Ishikawa (cell line): ENCODE results near the gene GRAP.

ENCODE experiments used
- CEBPB ChIP-seq: IDR thresholded peaks from 2 replicates; pipeline ENCODE4 v1.6.1; 2012
- CREB1 ChIP-seq: IDR thresholded peaks from 2 replicates; pipeline ENCODE4 v1.6.1; 2012; ENCODE audit warnings: low read depth
- EGR1 ChIP-seq: IDR thresholded peaks from 2 replicates; pipeline ENCODE4 v1.6.1; 2012
- EP300 ChIP-seq: IDR thresholded peaks from 2 replicates; pipeline ENCODE4 v1.6.1; 2012; ENCODE audit warnings: borderline replicate concordance
- FOXM1 ChIP-seq: IDR thresholded peaks from 2 replicates; pipeline ENCODE4 v1.6.1; 2012; ENCODE audit warnings: low read depth, borderline replicate concordance
- MAX ChIP-seq: IDR thresholded peaks from 2 replicates; pipeline ENCODE4 v1.6.1; 2012
- NFIC ChIP-seq: IDR thresholded peaks from 2 replicates; pipeline ENCODE4 v1.6.1; 2012
- RAD21 ChIP-seq: IDR thresholded peaks from 2 replicates; pipeline ENCODE4 v1.6.1; 2012; ENCODE audit warnings: low read depth
- REST ChIP-seq: IDR thresholded peaks from 2 replicates; pipeline ENCODE4 v1.6.1; 2012; ENCODE audit warnings: low read depth, mild to moderate bottlenecking
- TAF1 ChIP-seq: IDR thresholded peaks from 2 replicates; pipeline ENCODE4 v1.6.1; 2012; ENCODE audit warnings: low read depth, mild to moderate bottlenecking
- TCF12 ChIP-seq: IDR thresholded peaks from 2 replicates; pipeline ENCODE4 v1.6.1; 2012; ENCODE audit warnings: low read depth
- TEAD4 ChIP-seq: IDR thresholded peaks from 2 replicates; pipeline ENCODE4 v1.6.1; 2012
- USF1 ChIP-seq: IDR thresholded peaks from 2 replicates; pipeline ENCODE4 v1.6.1; 2012
- YY1 ChIP-seq: IDR thresholded peaks from 2 replicates; pipeline ENCODE4 v1.6.1; 2012; ENCODE audit warnings: low read depth
- ZBTB7A ChIP-seq: IDR thresholded peaks from 2 replicates; pipeline ENCODE4 v1.6.1; 2012; ENCODE audit warnings: low read depth

The GRAP gene

DNA sequence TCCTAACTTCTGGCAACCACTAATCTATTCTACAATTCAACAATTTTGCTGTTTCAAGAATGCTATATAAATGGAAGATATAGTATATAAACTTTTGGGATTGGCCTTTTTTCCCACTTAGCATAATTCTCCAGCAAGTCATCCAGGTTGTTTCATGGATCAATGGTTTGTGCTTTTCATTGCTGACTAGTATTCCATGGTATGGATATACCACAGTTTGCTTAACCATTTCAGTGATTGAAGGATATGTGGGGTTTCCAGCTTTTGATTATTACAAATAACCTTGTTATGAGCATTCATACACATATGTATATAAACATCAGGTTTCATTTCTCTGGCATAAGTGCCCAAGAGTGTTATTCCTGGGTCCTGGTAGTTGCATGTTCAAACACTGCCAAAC is 40.1 kb downstream of the GRAP start:
- TF ChIP-seq USF1 (no peak), EGR1 (no peak), ZBTB7A (no peak), TAF1 (no peak), TEAD4 (no peak), REST (no peak), CREB1 (no peak), FOXM1 (no peak), EP300 (no peak)

DNA sequence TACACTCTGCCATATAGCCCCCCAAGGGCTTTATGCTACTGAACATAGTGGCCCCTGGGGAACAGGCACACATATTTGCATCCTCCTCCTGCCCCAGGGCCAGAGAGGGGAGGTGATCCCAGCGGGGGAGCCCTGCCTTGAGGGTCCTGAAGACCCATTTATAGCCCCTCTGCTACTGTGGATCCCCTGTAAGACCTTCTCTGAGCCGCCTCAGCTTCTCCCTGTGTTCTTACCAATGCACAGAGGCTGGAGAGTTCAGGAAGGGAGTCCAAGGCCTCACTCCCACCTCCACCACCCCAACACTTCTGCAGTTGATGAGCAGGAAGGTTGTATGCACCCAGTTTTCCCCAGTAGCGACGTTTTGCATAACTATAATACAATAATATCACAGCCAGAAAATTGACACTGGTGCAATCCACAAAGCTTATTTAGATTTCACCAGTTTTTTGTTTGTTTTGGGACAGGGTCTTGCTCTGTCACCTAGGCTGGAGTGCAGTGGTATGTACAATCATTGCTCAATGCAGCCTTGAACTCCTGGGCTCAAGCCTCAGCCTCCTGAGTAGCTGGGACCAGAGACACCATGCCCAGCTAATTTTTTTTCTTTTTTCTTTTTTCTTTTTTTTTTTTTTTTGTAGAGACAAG is 40.8 kb downstream of the GRAP start:
- TF ChIP-seq EP300 (no peak), YY1 (no peak), MAX (no peak), TAF1 (no peak)

- TF ChIP-seq ZBTB7A (no peak), TCF12 (no peak), RAD21 (no peak), EGR1 (no peak), MAX (no peak), CREB1 (no peak), USF1 (no peak), CEBPB (no peak), EP300 (no peak), NFIC (no peak), REST (no peak), TEAD4 (no peak), YY1 (no peak), TAF1 (no peak), FOXM1 (no peak)
These were observed 41.5 kb downstream of the GRAP start for GRCh38 chr17:19005137-19005773.

- TF ChIP-seq YY1 (no peak), CREB1 (no peak), FOXM1 (no peak), EP300 (0 out of 2 replicates have a peak, but pooled peaks have one; percentile 24), ZBTB7A (0 out of 2 replicates have a peak, but pooled peaks have one; percentile 41), TAF1 (peak; percentile 38; the same call in 1 of the 2 replicates), EGR1 (peak; percentile 30; the same call in 1 of the 2 replicates), NFIC (no peak), USF1 (peak; percentile 96), TCF12 (0 out of 2 replicates have a peak, but pooled peaks have one; percentile 35), CEBPB (no peak), RAD21 (no peak)
These were observed 42.2 kb downstream of the GRAP start, which contains the start of gene FAM83G for GRCh38 chr17:19004421-19005136. Gene FAM83G, minus strand, starts transcription at chr17:19004764. Its CDS starts 723 bp downstream, at chr17:19004041.
